Activated naive CD4-positive, alpha-beta T cell (primary cell): ENCODE results near the gene CASTOR1.

ENCODE experiments used
- DNase-seq, 4 experiments: peaks; one replicate each; lab custom pipeline; 2025; lab: John Stamatoyannopoulos, UW

CASTOR1 gene

GRCh38 chr22:30297991-30298701 is 8.8 kb upstream of the CASTOR1 start:
- DNase-seq = no peak

GRCh38 chr22:30297276-30297990 is 8.1 kb upstream of the CASTOR1 start:
- no peak for DNase-seq

- no peak for DNase-seq
These were observed 7.5 kb upstream of the CASTOR1 start for GRCh38 chr22:30296833-30297232.

- DNase-seq = no peak
These were observed 7.0 kb upstream of the CASTOR1 start for GRCh38 chr22:30296324-30296723.

GRCh38 chr22:30295576-30295975 is 6.3 kb upstream of the CASTOR1 start:
- no peak for DNase-seq

GRCh38 chr22:30294830-30295229 is 5.5 kb upstream of the CASTOR1 start:
- no peak for DNase-seq

- DNase-seq = no peak
These were observed 4.8 kb upstream of the CASTOR1 start for GRCh38 chr22:30294066-30294465.

GRCh38 chr22:30293026-30293425 is 3.7 kb upstream of the CASTOR1 start:
- DNase-seq = no peak

- DNase-seq = no peak
These were observed 3.0 kb upstream of the CASTOR1 start for GRCh38 chr22:30292069-30292970.

- no peak for DNase-seq
These were observed 2.0 kb upstream of the CASTOR1 start for GRCh38 chr22:30291058-30291892.

- no peak for DNase-seq
These were observed 1.2 kb upstream of the CASTOR1 start for GRCh38 chr22:30290342-30291057.

- no peak for DNase-seq
These were observed 642 bp upstream of the CASTOR1 start for GRCh38 chr22:30289980-30290313.

- no peak for DNase-seq
These were observed 725 bp downstream of the CASTOR1 start for GRCh38 chr22:30288419-30289140.

GRCh38 chr22:30287648-30288418 is 1.5 kb downstream of the CASTOR1 start:
- DNase-seq = peak; percentile 60 to 87 (median 78)

- DNase-seq = peak; percentile 80 to 85 (median 83)
These were observed 2.3 kb downstream of the CASTOR1 start for GRCh38 chr22:30286813-30287647.

GRCh38 chr22:30286331-30286730 is 3.0 kb downstream of the CASTOR1 start:
- DNase-seq = no peak

- DNase-seq = no peak
These were observed 3.5 kb downstream of the CASTOR1 start for GRCh38 chr22:30285846-30286200.

- no peak for DNase-seq
These were observed 4.0 kb downstream of the CASTOR1 start for GRCh38 chr22:30285176-30285845.
